ENCODE measurements around the gene CTNND2. TPM values are rescaled to one million over a fixed set of nuclear protein-coding genes. Genes with fewer than 3 reads are reported as not detected.

Gene CTNND2
- total RNA-seq, 1 experiment from 2014 or later = not detected

DNA sequence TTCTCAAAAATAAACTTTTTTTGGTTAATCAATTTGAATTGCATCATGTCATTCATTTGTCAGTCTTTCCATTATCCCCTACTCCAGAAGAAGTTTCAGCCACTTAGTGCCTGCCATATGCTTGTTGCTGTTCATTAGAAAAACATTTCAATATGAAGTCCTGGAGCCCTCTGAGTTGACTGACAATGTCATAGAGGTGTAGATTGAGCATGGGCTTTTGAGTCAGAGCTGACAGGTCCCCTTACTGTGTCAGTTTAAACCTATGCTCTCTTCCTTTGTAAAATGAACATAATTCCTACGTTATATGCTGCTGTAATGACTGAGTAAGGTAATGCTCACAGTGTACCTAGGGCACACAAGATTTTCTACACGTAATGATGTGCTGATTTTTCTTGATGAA, 114.0 kb downstream of the CTNND2 start:
- intact Hi-C loops (cut with micrococcal nuclease; ENCODE audit: unreplicated experiment) = no loop called here

DNA sequence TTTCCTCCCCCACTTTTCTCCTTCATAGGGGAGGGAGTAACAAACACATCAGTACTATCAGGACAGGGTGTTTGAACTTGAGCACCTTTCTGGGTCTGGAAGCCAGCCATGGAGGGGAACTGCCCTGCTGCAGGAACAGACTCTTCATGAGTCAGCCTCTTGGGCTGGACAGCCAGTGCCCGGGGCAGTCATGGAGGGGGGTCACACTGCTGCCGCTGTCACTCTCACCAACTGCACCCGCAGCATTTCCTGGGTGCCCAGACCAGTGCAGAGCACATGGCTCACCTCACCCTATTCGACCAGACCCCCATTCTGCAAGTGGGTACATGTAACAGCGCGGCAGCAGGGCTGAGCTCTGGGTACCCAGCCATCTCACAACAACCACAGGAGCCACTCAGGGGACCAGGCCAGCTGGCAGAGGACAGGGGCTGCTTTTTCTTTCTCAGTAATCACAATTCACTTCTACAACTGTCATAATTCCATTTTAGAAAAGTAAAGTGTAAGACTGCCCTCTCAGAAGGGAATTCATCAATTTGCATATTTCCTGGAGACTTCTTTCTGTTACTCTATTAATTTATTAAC, 118.4 kb downstream of the CTNND2 start:
- ChIA-PET POLR2A (ENCODE audit: low non-redundant PET) (no interaction called here), CTCF (no interaction called here)
- Histone ChIP-seq H3K9me3 (ENCODE audit: low read depth, low read length, poor library complexity, severe bottlenecking) (peaks cover 11% of the 10 kb centered on the region), H3K27ac (ENCODE audit: low read depth, low read length, poor library complexity, severe bottlenecking) (no peak overlapping the region), H3K4me3 (ENCODE audit: low read depth, low read length, poor library complexity, severe bottlenecking) (no peak overlapping the region), H3K27me3 (replicated peaks; ENCODE audit: insufficient read depth, low read depth, low read length, poor library complexity) (no peaks in the 10 kb centered on the region), H3K4me1 (ENCODE audit: insufficient read depth, low read length, poor library complexity, severe bottlenecking) (no peaks in the 10 kb centered on the region), H3K36me3 (ENCODE audit: insufficient read depth, low read length, poor library complexity, severe bottlenecking) (no peaks in the 10 kb centered on the region)
- no peak for TF ChIP-seq EZH2 (IDR thresholded peaks at IDR 0.05; ENCODE audit: borderline replicate concordance, low read depth, low read length, poor library complexity, severe bottlenecking)
- TF ChIP-seq, protein P1, sequence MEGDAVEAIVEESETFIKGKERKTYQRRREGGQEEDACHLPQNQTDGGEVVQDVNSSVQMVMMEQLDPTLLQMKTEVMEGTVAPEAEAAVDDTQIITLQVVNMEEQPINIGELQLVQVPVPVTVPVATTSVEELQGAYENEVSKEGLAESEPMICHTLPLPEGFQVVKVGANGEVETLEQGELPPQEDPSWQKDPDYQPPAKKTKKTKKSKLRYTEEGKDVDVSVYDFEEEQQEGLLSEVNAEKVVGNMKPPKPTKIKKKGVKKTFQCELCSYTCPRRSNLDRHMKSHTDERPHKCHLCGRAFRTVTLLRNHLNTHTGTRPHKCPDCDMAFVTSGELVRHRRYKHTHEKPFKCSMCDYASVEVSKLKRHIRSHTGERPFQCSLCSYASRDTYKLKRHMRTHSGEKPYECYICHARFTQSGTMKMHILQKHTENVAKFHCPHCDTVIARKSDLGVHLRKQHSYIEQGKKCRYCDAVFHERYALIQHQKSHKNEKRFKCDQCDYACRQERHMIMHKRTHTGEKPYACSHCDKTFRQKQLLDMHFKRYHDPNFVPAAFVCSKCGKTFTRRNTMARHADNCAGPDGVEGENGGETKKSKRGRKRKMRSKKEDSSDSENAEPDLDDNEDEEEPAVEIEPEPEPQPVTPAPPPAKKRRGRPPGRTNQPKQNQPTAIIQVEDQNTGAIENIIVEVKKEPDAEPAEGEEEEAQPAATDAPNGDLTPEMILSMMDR (conservative IDR thresholded peaks at IDR 0.05; ENCODE audit: low read depth, low read length) = no peak
- DNase-seq (ENCODE audit: low spot score) = no peak
- intact Hi-C loops (cut with micrococcal nuclease; ENCODE audit: unreplicated experiment) = no loop called here
- BruUV-seq (replicated peaks) = no TSS peak

More for the DNA sequence above, 114.0 kb downstream of the CTNND2 start:
- ChIA-PET CTCF (no interaction called here), POLR2A (ENCODE audit: low non-redundant PET) (no interaction called here)
- no peak overlapping the region for H3K4me3 ChIP-seq (ENCODE audit: low read depth, low read length, poor library complexity, severe bottlenecking)
- no peaks in the 10 kb centered on the region for H3K27me3 ChIP-seq (replicated peaks; ENCODE audit: insufficient read depth, low read depth, low read length, poor library complexity)
- H3K4me1 ChIP-seq (ENCODE audit: insufficient read depth, low read length, poor library complexity, severe bottlenecking) = no peaks in the 10 kb centered on the region
- peaks cover 17% of the 10 kb centered on the region for H3K9me3 ChIP-seq (ENCODE audit: low read depth, low read length, poor library complexity, severe bottlenecking)
- no peak for TF ChIP-seq EZH2 (IDR thresholded peaks at IDR 0.05; ENCODE audit: borderline replicate concordance, low read depth, low read length, poor library complexity, severe bottlenecking)
- TF ChIP-seq, protein P1 (conservative IDR thresholded peaks at IDR 0.05; ENCODE audit: low read depth, low read length) = no peak
- DNase-seq (ENCODE audit: low spot score) = no peak
- H3K36me3 ChIP-seq (ENCODE audit: insufficient read depth, low read length, poor library complexity, severe bottlenecking) = no peaks in the 10 kb centered on the region
- H3K27ac ChIP-seq (ENCODE audit: low read depth, low read length, poor library complexity, severe bottlenecking) = no peak overlapping the region
- no TSS peak for BruUV-seq (replicated peaks)

DNA sequence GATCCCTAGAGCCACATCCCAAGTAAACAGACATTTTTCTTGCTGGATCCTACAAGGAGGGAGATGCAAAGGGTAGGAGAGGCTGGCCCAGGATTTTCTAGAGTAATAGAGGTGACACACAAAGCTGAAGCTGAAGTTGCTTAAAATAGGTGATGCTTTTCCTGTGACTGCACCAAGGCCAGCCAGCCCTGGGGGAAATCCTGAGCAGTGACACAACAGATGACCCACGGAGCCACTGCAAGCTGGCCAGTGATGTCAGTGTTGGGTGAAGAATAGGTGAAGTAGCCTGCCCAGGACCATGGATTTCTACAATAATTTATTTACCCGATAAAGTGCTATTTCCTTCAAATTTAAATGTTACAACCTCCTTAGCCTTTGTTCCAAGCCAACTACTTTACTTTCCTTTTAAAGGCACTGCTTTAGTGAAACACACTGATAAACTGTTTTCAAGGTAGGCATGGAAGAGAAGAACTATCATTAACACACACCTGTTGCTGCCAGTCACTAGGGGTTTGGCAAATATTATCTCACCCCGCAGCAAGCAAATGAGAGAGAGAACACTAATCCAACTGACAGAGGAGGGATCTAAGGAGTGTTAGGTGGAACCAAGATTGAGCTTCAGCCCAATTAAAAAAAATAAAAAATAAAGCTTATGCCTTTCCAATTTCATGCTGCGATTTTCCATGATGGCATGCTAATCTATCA, 123.5 kb downstream of the CTNND2 start:
- no TSS peak for BruUV-seq (replicated peaks)
- H3K4me1 ChIP-seq (ENCODE audit: insufficient read depth, low read length, poor library complexity, severe bottlenecking) = no peaks in the 10 kb centered on the region
- TF ChIP-seq, protein P1 (conservative IDR thresholded peaks at IDR 0.05; ENCODE audit: low read depth, low read length) = no peak
- TF ChIP-seq EZH2 (IDR thresholded peaks at IDR 0.05; ENCODE audit: borderline replicate concordance, low read depth, low read length, poor library complexity, severe bottlenecking) = no peak
- no peaks in the 10 kb centered on the region for H3K27me3 ChIP-seq (replicated peaks; ENCODE audit: insufficient read depth, low read depth, low read length, poor library complexity)
- POLR2A ChIA-PET (ENCODE audit: low non-redundant PET) = no interaction called here
- CTCF ChIA-PET = no interaction called here
- intact Hi-C loops (cut with micrococcal nuclease; ENCODE audit: unreplicated experiment) = no loop called here
- H3K9me3 ChIP-seq (ENCODE audit: low read depth, low read length, poor library complexity, severe bottlenecking) = peaks cover 31% of the 10 kb centered on the region
- no peak overlapping the region for H3K4me3 ChIP-seq (ENCODE audit: low read depth, low read length, poor library complexity, severe bottlenecking)
- no peak for DNase-seq (ENCODE audit: low spot score)
- no peaks in the 10 kb centered on the region for H3K36me3 ChIP-seq (ENCODE audit: insufficient read depth, low read length, poor library complexity, severe bottlenecking)
- no peak overlapping the region for H3K27ac ChIP-seq (ENCODE audit: low read depth, low read length, poor library complexity, severe bottlenecking)

All from A673 (cell line).